ENCODE results near the gene GALNT17.

DNA sequence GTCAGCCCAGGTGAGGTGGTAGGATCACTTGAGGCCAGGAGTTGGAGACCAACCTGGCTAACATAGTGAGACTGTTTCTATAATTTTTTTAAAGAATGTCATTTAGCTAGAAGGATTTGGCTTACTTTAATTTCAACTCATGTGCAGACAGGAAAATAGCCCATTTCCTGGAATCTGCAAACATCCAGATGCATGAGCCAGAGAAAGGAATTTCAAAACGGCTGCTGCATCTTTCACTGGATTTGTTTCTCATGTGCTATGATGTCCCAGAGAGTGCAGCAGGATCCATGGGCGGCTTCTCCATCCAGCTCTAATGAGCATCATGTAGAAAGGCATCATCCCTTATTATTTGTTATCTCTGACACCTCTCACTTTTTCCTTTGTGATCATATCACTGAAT lies 149.3 kb downstream of the GALNT17 start:
- TF ChIP-seq ZNF423 (tag by site-specific recombination; IDR thresholded peaks at IDR 0.05): no peak
- TF ChIP-seq, protein P1, sequence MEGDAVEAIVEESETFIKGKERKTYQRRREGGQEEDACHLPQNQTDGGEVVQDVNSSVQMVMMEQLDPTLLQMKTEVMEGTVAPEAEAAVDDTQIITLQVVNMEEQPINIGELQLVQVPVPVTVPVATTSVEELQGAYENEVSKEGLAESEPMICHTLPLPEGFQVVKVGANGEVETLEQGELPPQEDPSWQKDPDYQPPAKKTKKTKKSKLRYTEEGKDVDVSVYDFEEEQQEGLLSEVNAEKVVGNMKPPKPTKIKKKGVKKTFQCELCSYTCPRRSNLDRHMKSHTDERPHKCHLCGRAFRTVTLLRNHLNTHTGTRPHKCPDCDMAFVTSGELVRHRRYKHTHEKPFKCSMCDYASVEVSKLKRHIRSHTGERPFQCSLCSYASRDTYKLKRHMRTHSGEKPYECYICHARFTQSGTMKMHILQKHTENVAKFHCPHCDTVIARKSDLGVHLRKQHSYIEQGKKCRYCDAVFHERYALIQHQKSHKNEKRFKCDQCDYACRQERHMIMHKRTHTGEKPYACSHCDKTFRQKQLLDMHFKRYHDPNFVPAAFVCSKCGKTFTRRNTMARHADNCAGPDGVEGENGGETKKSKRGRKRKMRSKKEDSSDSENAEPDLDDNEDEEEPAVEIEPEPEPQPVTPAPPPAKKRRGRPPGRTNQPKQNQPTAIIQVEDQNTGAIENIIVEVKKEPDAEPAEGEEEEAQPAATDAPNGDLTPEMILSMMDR (tag by site-specific recombination; IDR thresholded peaks at IDR 0.05): no peak

Data from HEK293 (cell line).